H7 (cell line): ENCODE results near the gene CCDC157. TPM values are rescaled to one million over a fixed set of nuclear protein-coding genes. Genes with fewer than 3 reads are reported as not detected.
"Not testable (repeated sequence)": the region's sequence is repeated elsewhere in the genome, so short reads cannot be mapped to it uniquely, and the experiment has no call there.

Source experiments
- DNase-seq: peaks from one replicate; pipeline ENCODE4 v3.0.0; 2012
- H3K27me3 ChIP-seq: 2 replicates; pipeline ENCODE4 v1.6.0; 2011; ENCODE audit warnings: mild to moderate bottlenecking, low read length; ENCODE audit not compliant: control insufficient read depth, insufficient read depth
- H3K36me3 ChIP-seq: replicated peaks from 2 replicates; pipeline ENCODE4 v1.5.1; 2011; ENCODE audit warnings: low read length; ENCODE audit not compliant: control insufficient read depth, insufficient read depth
- H3K4me3 ChIP-seq: 2 replicates; pipeline ENCODE4 v1.5.1; 2011; ENCODE audit warnings: low read depth, mild to moderate bottlenecking, control low read depth, low read length, moderate library complexity; ENCODE audit not compliant: insufficient read depth
- total RNA-seq: library from RNA; depleted of rRNA; stranded (reverse); fragments of >200 nt; shearing (Covaris generic); gene quantifications from 2 replicates; pipeline ENCODE4 v1.2.3, GENCODE V29; 2014

CCDC157 gene
- total RNA-seq, 1 experiment from 2014 or later = 4.7 TPM

GRCh38 chr22:30399718-30400117 is 42.9 kb downstream of the CCDC157 start:
- H3K27me3 ChIP-seq = peaks cover 20% of the 10 kb centered on the region
- H3K36me3 ChIP-seq = no peaks in the 10 kb centered on the region
- no peak overlapping the region for H3K4me3 ChIP-seq
- DNase-seq = no peak

GRCh38 chr22:30400159-30400558 is 43.4 kb downstream of the CCDC157 start:
- no peaks in the 10 kb centered on the region for H3K36me3 ChIP-seq
- H3K4me3 ChIP-seq = no peak overlapping the region
- peak; percentile 15 for DNase-seq
- H3K27me3 ChIP-seq = peaks cover 20% of the 10 kb centered on the region

GRCh38 chr22:30401024-30401423 is 44.2 kb downstream of the CCDC157 start:
- H3K36me3 ChIP-seq, DNase-seq, H3K4me3 ChIP-seq: not testable (repeated sequence)
- H3K27me3 ChIP-seq = peaks cover 17% of the 10 kb centered on the region

GRCh38 chr22:30402028-30402765 is 45.4 kb downstream of the CCDC157 start:
- Histone ChIP-seq H3K4me3 (no peak overlapping the region), H3K27me3 (peaks cover 12% of the 10 kb centered on the region), H3K36me3 (peaks cover 2% of the 10 kb centered on the region)
- DNase-seq = peak; percentile 73

GRCh38 chr22:30402766-30403104 is 45.9 kb downstream of the CCDC157 start:
- not testable (repeated sequence) for H3K4me3 ChIP-seq, DNase-seq, H3K36me3 ChIP-seq

GRCh38 chr22:30404307-30404706 is 47.5 kb downstream of the CCDC157 start:
- no peaks in the 10 kb centered on the region for H3K27me3 ChIP-seq
- no peak overlapping the region for H3K4me3 ChIP-seq
- no peak for DNase-seq
- peaks cover 5% of the 10 kb centered on the region for H3K36me3 ChIP-seq

More at GRCh38 chr22:30402766-30403104, 45.9 kb downstream of the CCDC157 start:
- not testable (repeated sequence) for H3K27me3 ChIP-seq

- no peak for DNase-seq
- H3K36me3 ChIP-seq = peaks cover 6% of the 10 kb centered on the region
- no peak overlapping the region for H3K4me3 ChIP-seq
- H3K27me3 ChIP-seq = no peaks in the 10 kb centered on the region
Measured at GRCh38 chr22:30405731-30406130, 48.9 kb downstream of the CCDC157 start.

GRCh38 chr22:30406400-30406799 is 49.6 kb downstream of the CCDC157 start:
- no peaks in the 10 kb centered on the region for H3K27me3 ChIP-seq
- DNase-seq = no peak
- H3K4me3 ChIP-seq = no peak overlapping the region
- H3K36me3 ChIP-seq = peaks cover 6% of the 10 kb centered on the region

- H3K36me3 ChIP-seq = peaks cover 7% of the 10 kb centered on the region
- DNase-seq = no peak
- H3K4me3 ChIP-seq = no peak overlapping the region
- no peaks in the 10 kb centered on the region for H3K27me3 ChIP-seq
Measured at GRCh38 chr22:30408388-30409102, 51.7 kb downstream of the CCDC157 start.

- Histone ChIP-seq H3K36me3 (peaks cover 10% of the 10 kb centered on the region), H3K4me3 (no peak overlapping the region), H3K27me3 (no peaks in the 10 kb centered on the region)
- DNase-seq = no peak
Measured at GRCh38 chr22:30411780-30412179, 55.0 kb downstream of the CCDC157 start.

- Histone ChIP-seq H3K27me3 (no peaks in the 10 kb centered on the region), H3K36me3 (peaks cover 8% of the 10 kb centered on the region)
Measured at GRCh38 chr22:30413001-30413400, 56.2 kb downstream of the CCDC157 start.

GRCh38 chr22:30413745-30414524 is 57.1 kb downstream of the CCDC157 start:
- DNase-seq = no peak
- H3K36me3 ChIP-seq = peaks cover 8% of the 10 kb centered on the region
- H3K27me3 ChIP-seq = no peaks in the 10 kb centered on the region
- no peak overlapping the region for H3K4me3 ChIP-seq

More at GRCh38 chr22:30413001-30413400, 56.2 kb downstream of the CCDC157 start:
- DNase-seq = no peak
- no peak overlapping the region for H3K4me3 ChIP-seq

- H3K36me3 ChIP-seq = peaks cover 8% of the 10 kb centered on the region
- H3K4me3 ChIP-seq = no peak overlapping the region
- H3K27me3 ChIP-seq = no peaks in the 10 kb centered on the region
- DNase-seq = no peak
Measured at GRCh38 chr22:30414525-30415047, 57.8 kb downstream of the CCDC157 start.

- Histone ChIP-seq H3K4me3 (no peak overlapping the region), H3K36me3 (peaks cover 7% of the 10 kb centered on the region), H3K27me3 (no peaks in the 10 kb centered on the region)
- DNase-seq = no peak
Measured at GRCh38 chr22:30416403-30416802, 59.6 kb downstream of the CCDC157 start.
